Measurements from ENCODE around the gene JAK1. TPM values are rescaled to one million over a fixed set of nuclear protein-coding genes. Genes with fewer than 3 reads are reported as not detected.
"Not testable (repeated sequence)": the region's sequence is repeated elsewhere in the genome, so short reads cannot be mapped to it uniquely, and the experiment has no call there.

JAK1 gene
- total RNA-seq, 1 donor from 2014 or later: 156 TPM

DNA sequence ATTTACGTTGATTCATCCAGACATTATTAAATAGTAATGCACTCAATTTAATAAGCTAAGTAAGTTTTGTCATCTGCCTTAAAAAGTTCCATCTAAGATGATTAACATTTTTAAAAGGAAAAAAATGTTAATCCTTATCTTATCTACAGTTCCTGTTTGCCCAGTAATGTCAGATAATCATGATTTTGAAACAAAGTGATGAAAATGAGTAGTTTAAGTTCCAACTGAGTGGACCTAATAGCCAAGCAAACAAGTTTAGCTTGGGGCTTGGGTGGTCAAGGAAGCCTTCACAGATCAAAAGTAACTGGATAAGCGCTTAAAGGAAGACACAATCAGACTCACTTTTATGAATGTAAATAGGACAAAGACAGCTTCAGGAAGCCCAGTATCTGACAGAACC, 40.5 kb upstream of the JAK1 start:
- Histone ChIP-seq H3K36me3 (no peaks in the 10 kb centered on the region), H3K4me3 (no peak overlapping the region), H3K9me3 (no peaks in the 10 kb centered on the region), H3K27ac (peak overlapping the region; percentile 16), H3K4me1 (peaks cover 20% of the 10 kb centered on the region), H3K27me3 (ENCODE audit: low read depth) (no peaks in the 10 kb centered on the region)
- TF ChIP-seq, protein P1, sequence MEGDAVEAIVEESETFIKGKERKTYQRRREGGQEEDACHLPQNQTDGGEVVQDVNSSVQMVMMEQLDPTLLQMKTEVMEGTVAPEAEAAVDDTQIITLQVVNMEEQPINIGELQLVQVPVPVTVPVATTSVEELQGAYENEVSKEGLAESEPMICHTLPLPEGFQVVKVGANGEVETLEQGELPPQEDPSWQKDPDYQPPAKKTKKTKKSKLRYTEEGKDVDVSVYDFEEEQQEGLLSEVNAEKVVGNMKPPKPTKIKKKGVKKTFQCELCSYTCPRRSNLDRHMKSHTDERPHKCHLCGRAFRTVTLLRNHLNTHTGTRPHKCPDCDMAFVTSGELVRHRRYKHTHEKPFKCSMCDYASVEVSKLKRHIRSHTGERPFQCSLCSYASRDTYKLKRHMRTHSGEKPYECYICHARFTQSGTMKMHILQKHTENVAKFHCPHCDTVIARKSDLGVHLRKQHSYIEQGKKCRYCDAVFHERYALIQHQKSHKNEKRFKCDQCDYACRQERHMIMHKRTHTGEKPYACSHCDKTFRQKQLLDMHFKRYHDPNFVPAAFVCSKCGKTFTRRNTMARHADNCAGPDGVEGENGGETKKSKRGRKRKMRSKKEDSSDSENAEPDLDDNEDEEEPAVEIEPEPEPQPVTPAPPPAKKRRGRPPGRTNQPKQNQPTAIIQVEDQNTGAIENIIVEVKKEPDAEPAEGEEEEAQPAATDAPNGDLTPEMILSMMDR (IDR thresholded peaks at IDR 0.05): no peak
- intact Hi-C loops (cut with DNase I): no loop called here
- no peak for DNase-seq
- no peak for ATAC-seq

DNA sequence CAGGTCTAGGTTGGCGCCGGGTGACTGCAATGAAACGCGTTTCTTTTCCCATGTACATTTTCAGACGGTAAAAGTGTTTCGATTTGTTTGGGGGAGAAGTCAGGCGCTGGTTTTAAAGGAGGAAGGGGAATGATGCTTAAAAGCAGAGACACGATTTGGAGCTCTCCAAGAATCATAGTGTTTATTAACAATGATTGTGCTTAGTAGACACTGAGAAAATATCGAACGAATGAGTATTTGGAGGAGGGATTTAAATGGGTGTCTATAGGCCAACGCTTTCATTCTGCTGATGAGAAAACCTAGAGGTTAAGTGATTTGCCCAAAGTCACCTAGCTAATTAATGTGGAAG, 36.9 kb upstream of the JAK1 start:
- peak overlapping the region; percentile 68 for H3K4me3 ChIP-seq

DNA sequence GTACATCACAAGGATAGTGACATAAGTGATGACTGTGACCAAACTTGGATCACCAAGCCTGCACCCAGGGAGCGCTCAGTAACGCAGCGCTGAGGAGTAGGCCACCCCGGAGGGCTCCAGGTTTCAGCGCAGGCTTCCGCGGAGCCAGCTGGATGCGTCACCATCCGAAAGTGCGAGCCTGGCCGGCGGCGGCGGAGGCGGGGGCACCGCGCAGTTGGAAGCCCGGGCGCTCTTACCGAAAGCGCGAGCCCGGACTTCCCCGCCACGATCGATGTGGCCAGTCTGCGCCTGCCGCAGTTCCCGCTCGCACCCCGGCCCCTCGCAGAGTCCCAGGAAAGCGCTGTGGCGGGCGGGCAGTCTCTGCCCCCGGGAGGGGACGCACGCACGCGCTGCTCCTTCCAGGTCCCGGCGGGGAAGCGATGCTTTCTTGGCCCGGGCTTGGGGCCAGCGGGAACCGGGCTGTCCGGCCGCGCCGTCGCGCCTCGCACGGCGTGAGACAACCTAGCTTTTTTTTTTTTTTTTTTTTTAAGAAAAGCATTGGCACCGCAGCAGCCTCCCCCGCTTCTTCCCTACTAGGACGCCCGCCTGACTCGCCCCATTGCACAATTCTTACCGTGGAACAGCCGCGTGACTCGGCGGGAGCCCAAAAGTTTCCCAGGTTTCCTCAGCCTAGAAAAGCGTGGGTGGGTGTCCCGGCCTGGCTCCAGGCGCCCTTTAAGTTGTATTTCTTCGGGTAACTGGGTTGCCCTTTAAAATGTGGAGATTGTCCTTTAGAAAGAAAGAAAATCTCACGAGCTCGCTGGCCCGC, 36.4 kb upstream of the JAK1 start:
- Histone ChIP-seq H3K4me3 (peak overlapping the region; percentile 68), H3K36me3 (no peaks in the 10 kb centered on the region), H3K27ac (peak overlapping the region; percentile 96), H3K27me3 (ENCODE audit: low read depth) (no peaks in the 10 kb centered on the region), H3K9me3 (no peaks in the 10 kb centered on the region), H3K4me1 (peaks cover 32% of the 10 kb centered on the region)
- TF ChIP-seq, protein P1 (IDR thresholded peaks at IDR 0.05): no peak
- intact Hi-C loops (cut with DNase I): no loop called here
- peak; percentile 89 for DNase-seq
- peak; percentile 95 to 96 for ATAC-seq

More for the DNA sequence above, 36.9 kb upstream of the JAK1 start:
- H3K9me3 ChIP-seq: no peaks in the 10 kb centered on the region
- intact Hi-C loops (cut with DNase I): no loop called here
- H3K36me3 ChIP-seq: no peaks in the 10 kb centered on the region
- no peaks in the 10 kb centered on the region for H3K27me3 ChIP-seq (ENCODE audit: low read depth)
- peak overlapping the region; percentile 96 for H3K27ac ChIP-seq
- ATAC-seq: no peak
- peaks cover 32% of the 10 kb centered on the region for H3K4me1 ChIP-seq
- TF ChIP-seq, protein P1 (IDR thresholded peaks at IDR 0.05): no peak
- no peak for DNase-seq

DNA sequence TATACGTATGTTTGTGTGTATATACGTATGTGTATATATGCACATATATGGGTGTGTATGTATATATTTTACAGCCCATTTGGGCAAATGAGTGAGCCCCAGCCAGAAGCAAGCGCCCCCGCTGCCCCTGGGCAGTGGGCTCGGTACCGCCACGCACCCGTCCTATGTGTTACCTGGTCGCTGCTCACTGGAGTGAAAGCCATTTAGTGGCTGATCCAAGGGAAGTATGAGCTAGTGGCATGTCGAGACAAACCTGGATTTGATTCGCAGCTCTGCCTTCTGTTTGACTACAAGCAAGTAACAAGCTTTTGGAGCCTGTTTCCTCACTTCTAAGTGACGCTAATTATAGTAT, 35.8 kb upstream of the JAK1 start:
- intact Hi-C loops (cut with DNase I): no loop called here
- Histone ChIP-seq H3K4me1 (peaks cover 32% of the 10 kb centered on the region), H3K27ac (peak overlapping the region; percentile 96), H3K4me3 (peak overlapping the region; percentile 68), H3K27me3 (ENCODE audit: low read depth) (no peaks in the 10 kb centered on the region), H3K36me3 (no peaks in the 10 kb centered on the region), H3K9me3 (no peaks in the 10 kb centered on the region)
- no peak for DNase-seq
- no peak for ATAC-seq
- TF ChIP-seq, protein P1 (IDR thresholded peaks at IDR 0.05): no peak

DNA sequence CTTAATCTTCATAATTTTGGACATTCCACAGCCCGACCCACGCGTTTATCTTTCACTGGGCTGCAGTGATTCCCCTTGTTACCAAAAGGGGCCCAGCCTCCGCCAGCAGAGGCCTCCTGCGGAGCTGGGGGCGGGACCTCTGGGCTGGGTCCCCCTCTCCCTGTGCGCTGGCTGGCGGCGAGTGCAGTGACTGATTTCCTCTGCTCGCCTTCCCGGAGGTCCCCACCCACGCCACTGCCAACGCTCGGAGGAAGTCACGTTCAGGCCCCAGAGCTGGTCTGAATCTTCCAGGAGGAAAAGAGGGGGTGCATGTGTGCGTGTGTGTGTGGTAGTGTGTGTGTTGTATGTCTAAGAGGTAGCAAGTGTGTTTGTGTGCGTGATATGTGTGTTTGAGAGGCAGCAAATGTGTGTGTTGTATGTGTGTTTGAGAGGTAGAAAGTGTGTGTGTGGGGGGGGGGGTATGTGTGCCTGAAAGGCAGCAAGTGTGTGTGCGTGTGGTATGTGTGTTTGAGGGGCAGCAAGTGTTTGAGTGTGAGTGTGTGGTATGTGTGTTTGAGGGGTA, 35.0 kb upstream of the JAK1 start:
- intact Hi-C loops (cut with DNase I): no loop called here
- peak overlapping the region; percentile 96 for H3K27ac ChIP-seq
- peak overlapping the region; percentile 68 for H3K4me3 ChIP-seq

DNA sequence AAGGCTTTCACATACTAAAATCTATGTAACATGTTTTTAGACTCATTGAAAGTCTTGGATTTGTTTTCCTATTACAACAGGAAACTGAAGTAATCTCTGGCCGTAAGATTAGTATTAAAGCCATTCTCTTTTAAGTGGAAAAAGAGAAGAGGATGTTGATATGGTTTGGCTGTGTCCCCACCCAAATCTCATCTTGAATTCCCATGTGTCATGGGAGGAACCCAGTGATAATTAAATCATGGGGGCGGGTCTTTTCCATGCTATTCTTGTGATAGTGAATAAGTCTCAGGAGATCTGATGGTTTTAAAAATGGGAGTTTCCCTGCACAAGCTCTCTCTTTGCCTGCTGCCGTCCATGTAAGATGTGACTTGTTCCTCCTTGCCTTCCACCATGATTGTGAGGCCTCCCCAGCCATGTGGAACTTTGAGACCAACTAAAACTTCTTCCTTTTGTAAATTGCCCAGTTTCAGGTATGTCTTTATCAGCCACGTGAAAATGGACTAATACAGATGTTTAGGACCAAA, 32.1 kb upstream of the JAK1 start:
- H3K27me3 ChIP-seq (ENCODE audit: low read depth); intact Hi-C loops (cut with DNase I); H3K9me3 ChIP-seq; H3K36me3 ChIP-seq; DNase-seq; H3K4me3 ChIP-seq; ATAC-seq; H3K27ac ChIP-seq: not testable (repeated sequence)
- H3K4me1 ChIP-seq: peaks cover 24% of the 10 kb centered on the region

More for the DNA sequence above, 35.0 kb upstream of the JAK1 start:
- Histone ChIP-seq H3K36me3 (no peaks in the 10 kb centered on the region), H3K9me3 (no peaks in the 10 kb centered on the region), H3K4me1 (peaks cover 32% of the 10 kb centered on the region), H3K27me3 (ENCODE audit: low read depth) (no peaks in the 10 kb centered on the region)
- ATAC-seq: peak; percentile 53 to 70
- DNase-seq: peak; percentile 82
- TF ChIP-seq, protein P1 (IDR thresholded peaks at IDR 0.05): peak; percentile 14
